Lower lobe of right lung (tissue), 2 donors: ENCODE data around the gene SCN3A. TPM values are rescaled to one million over a fixed set of nuclear protein-coding genes. Genes with fewer than 3 reads are reported as not detected.

Experiments
- ATAC-seq, 2 donors: fragments of 200-7000 bp; cut with Tn5 transposase; one replicate each; pipeline ENCODE4 v1.9.1; 2020 to 2022; ENCODE audit warnings: mild to moderate bottlenecking in 2 of 2, moderate library complexity in 2 of 2
- DNase-seq: peaks from one replicate; pipeline ENCODE4 v3.0.0-alpha.2; 2020
- H3K27ac ChIP-seq: fragments of 200-600 bp; one replicate; pipeline ENCODE4 v1.8.0; 2022
- H3K27me3 ChIP-seq: fragments of 200-600 bp; one replicate; pipeline ENCODE4 v1.8.0; 2022; ENCODE audit warnings: low read depth
- H3K36me3 ChIP-seq: fragments of 200-600 bp; one replicate; pipeline ENCODE4 v1.8.0; 2022; ENCODE audit warnings: mild to moderate bottlenecking
- H3K4me1 ChIP-seq: fragments of 200-600 bp; one replicate; pipeline ENCODE4 v1.8.0; 2022
- H3K4me3 ChIP-seq: fragments of 200-600 bp; one replicate; pipeline ENCODE4 v1.8.0; 2022; ENCODE audit warnings: mild to moderate bottlenecking
- H3K9me3 ChIP-seq: fragments of 200-600 bp; one replicate; pipeline ENCODE4 v1.8.0; 2022
- intact Hi-C: fragments of 100-400 bp; cut with DNase I; formaldehyde crosslinking; loops from one replicate; pipeline ENCODE4 v1.11.0; 2022
- total RNA-seq: library from RNA; stranded (reverse); fragmentation: NEBNext Ultra II Directional; extraction: Animal tissue kit (Norgen Biotek cat#: 25700); gene quantifications from one replicate; pipeline ENCODE4 v1.2.1, GENCODE V29; 2021
- TF ChIP-seq, protein P1 (sequence below): fragments of 200-600 bp; IDR thresholded peaks from one replicate; pipeline ENCODE4 v1.8.0; 2022; ENCODE audit warnings: antibody characterized with exemption, mild to moderate bottlenecking
- donor health status: DM: no; HTN: yes; CAD: no; lungs with severe emphysema.

The SCN3A gene
- total RNA-seq, 1 donor from 2014 or later, result 1.4 TPM

DNA sequence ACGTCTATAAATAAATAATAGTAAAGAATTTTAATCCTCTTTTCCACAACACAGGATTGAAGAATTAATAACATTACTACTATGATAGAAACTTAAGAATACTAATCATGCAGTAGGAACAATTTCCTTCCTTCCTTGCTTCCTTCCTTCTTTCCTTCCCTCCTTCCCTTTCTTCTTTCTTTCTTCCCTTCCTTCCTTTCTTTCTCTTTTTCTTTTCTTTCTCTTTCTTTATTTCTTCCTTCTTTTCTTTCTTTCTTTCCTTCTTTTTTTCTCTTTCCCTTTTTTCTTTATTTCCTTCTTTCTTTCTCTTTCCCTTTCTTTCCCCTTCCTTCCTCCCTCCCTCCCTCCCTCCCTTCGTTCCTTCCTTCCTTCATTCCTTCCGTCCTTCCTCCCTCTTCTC lies 77.6 kb downstream of the SCN3A start:
- H3K27me3 ChIP-seq, result no peaks in the 10 kb centered on the region
- TF ChIP-seq, protein P1, sequence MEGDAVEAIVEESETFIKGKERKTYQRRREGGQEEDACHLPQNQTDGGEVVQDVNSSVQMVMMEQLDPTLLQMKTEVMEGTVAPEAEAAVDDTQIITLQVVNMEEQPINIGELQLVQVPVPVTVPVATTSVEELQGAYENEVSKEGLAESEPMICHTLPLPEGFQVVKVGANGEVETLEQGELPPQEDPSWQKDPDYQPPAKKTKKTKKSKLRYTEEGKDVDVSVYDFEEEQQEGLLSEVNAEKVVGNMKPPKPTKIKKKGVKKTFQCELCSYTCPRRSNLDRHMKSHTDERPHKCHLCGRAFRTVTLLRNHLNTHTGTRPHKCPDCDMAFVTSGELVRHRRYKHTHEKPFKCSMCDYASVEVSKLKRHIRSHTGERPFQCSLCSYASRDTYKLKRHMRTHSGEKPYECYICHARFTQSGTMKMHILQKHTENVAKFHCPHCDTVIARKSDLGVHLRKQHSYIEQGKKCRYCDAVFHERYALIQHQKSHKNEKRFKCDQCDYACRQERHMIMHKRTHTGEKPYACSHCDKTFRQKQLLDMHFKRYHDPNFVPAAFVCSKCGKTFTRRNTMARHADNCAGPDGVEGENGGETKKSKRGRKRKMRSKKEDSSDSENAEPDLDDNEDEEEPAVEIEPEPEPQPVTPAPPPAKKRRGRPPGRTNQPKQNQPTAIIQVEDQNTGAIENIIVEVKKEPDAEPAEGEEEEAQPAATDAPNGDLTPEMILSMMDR, result no peak
- no peaks in the 10 kb centered on the region for H3K9me3 ChIP-seq
- ATAC-seq (no peak), DNase-seq (no peak)
- intact Hi-C loops, result no loop called here
- no peak overlapping the region for H3K4me3 ChIP-seq
- H3K27ac ChIP-seq, result no peak overlapping the region
- H3K4me1 ChIP-seq, result no peaks in the 10 kb centered on the region
- H3K36me3 ChIP-seq, result no peaks in the 10 kb centered on the region

DNA sequence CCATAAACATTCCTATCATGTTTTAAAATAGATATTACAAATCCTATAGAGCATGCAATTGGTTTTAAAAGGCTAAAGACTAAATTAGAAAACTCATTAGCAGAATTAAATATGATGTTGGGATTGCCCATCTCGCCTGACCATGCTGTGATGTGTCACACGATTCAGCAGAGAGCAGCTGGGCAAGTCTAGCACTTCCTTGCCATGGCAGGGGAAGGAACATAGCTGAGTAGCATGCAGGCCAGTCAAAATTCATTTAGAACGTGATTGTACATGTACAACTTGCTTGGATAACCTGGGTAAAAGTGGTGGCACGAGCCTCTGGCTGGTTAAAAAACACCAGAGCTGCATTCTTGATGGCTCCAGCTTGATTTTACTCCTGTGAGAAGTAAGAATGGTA lies 81.3 kb downstream of the SCN3A start:
- Histone ChIP-seq H3K27me3 (no peaks in the 10 kb centered on the region), H3K36me3 (no peaks in the 10 kb centered on the region), H3K4me1 (no peaks in the 10 kb centered on the region), H3K9me3 (no peaks in the 10 kb centered on the region), H3K4me3 (no peak overlapping the region), H3K27ac (no peak overlapping the region)
- intact Hi-C loops, result no loop called here
- ATAC-seq, result no peak
- DNase-seq, result no peak
- TF ChIP-seq, protein P1, result no peak

DNA sequence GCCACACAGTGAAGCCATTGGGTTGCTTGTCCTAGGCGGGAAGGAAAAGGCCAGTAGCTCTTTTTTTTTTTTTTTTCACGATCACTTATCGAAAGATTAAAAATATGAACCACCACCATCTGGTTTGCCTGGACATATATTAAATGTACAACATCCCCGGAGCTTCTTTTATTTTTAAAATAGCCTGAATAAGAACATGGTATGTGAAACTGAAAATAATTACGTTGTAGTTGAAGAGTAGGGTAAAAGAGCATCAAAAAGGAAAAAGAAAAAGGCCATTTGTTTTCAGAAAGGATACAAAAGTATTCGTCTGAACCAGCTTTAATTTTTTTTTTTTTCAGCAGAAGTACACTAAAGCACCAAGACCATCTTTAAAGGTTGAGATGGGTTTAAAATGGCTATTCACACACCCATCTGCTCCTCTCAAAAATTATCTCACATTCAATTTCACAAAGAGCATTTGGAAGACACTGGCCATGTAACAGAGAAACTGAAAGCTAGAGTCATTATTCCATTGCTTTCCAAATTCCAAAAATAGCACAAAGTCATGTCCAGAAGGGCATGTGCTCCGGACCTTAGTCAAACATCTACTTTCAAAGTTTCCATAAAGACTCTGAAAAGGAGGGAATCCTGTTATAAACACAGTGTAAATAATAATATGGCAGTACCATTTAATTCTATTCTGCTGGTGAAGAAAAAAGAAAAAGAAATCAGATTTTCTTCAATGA lies 82.9 kb downstream of the SCN3A start:
- DNase-seq (no peak), ATAC-seq (no peak)
- TF ChIP-seq, protein P1, result no peak
- intact Hi-C loops, result no loop called here
- Histone ChIP-seq H3K27ac (no peak overlapping the region), H3K4me3 (no peak overlapping the region), H3K36me3 (no peaks in the 10 kb centered on the region), H3K27me3 (no peaks in the 10 kb centered on the region), H3K4me1 (no peaks in the 10 kb centered on the region), H3K9me3 (no peaks in the 10 kb centered on the region)

DNA sequence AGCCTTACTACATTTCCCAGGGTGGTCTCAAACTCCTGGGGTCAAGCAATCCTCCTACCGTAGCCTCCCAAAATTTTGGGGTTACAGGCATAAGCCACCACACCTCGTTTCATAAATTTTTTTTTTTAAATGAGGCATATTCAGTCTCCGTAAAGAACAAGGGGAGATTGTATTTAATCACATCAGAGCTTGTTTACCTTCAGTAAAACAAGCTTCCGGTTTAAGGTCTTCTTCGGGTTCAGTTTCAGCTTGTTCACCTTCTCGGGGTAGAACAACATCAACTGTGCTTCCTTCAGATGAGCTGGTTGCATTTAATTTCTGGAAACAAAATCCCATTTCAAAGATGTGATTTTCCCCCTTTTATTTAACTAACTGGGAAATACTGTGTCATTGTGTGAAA lies 88.6 kb downstream of the SCN3A start:
- H3K4me3 ChIP-seq, result no peak overlapping the region
- H3K4me1 ChIP-seq, result no peaks in the 10 kb centered on the region
- H3K36me3 ChIP-seq, result no peaks in the 10 kb centered on the region
- no peak overlapping the region for H3K27ac ChIP-seq
- intact Hi-C loops, result no loop called here
- DNase-seq, result no peak
- H3K9me3 ChIP-seq, result no peaks in the 10 kb centered on the region
- TF ChIP-seq, protein P1, result no peak
- no peaks in the 10 kb centered on the region for H3K27me3 ChIP-seq
- no peak for ATAC-seq

DNA sequence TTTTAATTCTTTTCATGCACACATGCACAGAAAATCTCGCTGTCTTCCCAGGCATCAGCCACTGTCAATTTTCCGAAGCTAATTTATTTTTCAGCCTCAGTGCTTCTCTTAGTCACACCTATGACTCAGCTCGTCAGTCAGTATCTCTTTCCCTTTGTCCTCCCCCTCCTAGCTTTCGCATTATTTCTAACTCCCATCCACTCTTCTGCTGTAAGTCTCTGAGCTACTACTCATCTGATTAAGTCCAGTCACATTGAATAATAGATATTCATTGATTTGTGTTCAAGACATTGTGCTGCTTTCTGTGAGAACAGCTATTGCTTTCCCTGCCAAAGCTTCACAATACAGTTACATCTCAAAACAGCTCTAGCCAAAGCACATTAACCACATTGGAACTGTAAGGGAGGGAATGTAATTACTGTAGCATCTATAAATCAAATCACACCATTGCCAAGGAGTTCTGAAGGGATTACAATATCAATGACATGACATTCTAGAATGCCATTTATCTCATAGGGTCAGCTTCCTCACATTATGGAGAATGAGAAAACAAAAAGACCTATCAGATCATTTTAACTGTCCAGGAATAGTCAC lies 89.4 kb downstream of the SCN3A start:
- no peak for ATAC-seq
- intact Hi-C loops, result no loop called here
- TF ChIP-seq, protein P1, result no peak
- Histone ChIP-seq H3K36me3 (no peaks in the 10 kb centered on the region), H3K4me3 (no peak overlapping the region), H3K4me1 (no peaks in the 10 kb centered on the region), H3K9me3 (no peaks in the 10 kb centered on the region), H3K27me3 (no peaks in the 10 kb centered on the region), H3K27ac (no peak overlapping the region)
- no peak for DNase-seq
